NCI-H345 treated with DMSO at 0.1 percent for 48 hours (cell line): ENCODE measurements around the gene GOSR2.

Experiments
- DNase-seq: peaks from one replicate; lab custom pipeline; 2025; ENCODE audit not compliant: unreplicated experiment; lab: John Stamatoyannopoulos, UW

The GOSR2 gene

DNA sequence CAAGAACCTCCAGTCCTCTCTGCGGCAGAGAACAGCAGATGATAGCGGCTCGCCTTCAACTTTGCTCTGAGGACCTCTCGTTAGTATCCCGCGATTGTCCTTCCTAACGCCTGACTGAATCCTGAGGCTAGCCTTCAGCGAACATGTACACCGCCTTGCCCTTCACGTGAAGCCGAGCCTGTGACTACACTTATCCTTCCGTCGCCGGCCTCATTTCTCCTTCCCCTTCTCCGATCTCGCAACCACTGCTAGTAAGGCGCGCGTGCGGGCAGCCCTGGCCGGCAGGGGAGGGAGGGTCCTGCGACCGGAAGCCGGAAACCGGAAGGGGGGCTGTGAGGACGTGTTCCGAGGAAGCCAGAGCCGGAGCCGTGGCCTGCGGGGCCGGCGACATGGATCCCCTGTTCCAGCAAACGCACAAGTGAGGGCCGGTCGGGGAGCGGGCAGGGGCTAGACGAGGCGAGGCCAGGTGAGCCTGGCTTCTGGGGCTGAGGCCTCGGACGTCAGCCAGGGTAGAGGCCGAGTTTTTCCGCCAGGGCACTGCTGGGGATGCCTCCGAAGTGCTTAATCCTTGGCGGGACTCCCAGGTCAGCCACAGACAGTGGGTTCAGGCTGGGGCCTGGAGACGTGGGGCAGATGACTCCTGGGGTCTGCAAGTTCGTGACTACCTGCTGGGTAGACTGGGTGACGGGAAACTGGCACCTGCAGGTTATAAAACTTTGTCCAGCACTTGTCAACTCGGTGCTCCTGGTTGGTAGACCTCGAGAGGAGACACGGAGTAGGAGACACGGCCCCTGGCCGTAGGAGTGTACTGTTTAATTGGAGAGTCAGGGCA is at the start of gene GOSR2:
TSS of gene GOSR2 (plus strand) at position 357 of the 832 bp plus-strand sequence. CDS start at position 390, 33 bp downstream.
- DNase-seq = peak; percentile 90

- DNase-seq = no peak
These were observed 48.9 kb upstream of the GOSR2 start for GRCh38 chr17:46873941-46874645.

DNA sequence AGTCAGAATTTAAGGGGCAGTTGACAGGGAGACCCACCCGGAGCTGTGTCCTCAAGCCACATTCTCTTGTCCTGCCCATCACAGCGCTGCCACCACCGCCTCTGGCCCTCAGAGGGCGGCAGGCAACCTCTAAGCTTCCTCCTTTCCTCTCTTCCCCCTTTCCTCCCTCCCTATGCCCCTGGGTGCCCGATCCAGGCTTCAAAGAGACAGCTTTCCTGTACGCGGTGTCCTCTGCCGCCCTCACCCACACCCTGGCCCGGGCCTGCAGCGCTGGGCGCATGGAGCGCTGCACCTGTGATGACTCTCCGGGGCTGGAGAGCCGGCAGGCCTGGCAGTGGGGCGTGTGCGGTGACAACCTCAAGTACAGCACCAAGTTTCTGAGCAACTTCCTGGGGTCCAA is 48.1 kb upstream of the GOSR2 start:
- DNase-seq = no peak

GRCh38 chr17:46875849-46876352 is 47.1 kb upstream of the GOSR2 start:
- DNase-seq = peak; percentile 63

GRCh38 chr17:46876353-46876887 is 46.5 kb upstream of the GOSR2 start:
- peak; percentile 76 for DNase-seq

DNA sequence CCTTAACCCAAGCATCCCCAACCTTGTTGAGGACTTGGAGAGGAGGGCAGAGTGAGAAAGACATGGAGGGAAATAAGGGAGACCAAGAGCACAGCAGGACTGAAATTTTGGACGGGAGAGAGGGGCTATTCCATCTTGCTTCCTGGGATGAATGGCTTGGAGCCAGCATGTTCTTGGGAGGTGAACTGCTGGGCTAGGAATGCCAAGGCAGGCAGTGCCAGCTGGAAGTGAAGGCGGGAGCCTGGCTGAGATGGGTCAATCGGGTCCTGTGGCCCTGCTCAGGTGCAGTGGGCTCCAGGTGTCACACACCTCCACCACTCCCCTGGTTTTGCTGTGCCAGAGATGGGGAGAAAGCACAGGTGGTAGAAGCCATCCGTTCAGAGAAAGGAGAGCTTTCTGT is 46.0 kb upstream of the GOSR2 start:
- DNase-seq = no peak

GRCh38 chr17:46877466-46877865 is 45.5 kb upstream of the GOSR2 start:
- DNase-seq = no peak

DNA sequence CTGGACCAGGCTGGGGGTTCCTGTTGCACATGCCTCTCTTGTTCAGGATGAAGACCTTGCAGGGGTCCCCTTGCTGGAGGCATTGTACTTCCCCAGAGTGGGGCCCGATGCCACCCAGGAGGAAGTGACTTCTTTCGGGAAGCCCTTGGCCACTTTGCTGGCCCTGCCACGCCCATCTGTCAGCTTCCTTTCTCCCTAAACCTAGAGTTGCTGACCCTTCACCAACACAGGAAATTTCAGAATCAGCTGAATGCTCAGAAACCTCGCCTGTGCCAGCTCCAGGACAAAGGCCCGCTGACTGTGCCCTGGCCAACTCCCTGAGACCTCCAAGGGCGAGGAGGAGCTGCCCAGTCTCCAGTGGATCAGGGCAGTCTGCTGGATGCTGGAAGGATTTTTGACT is 44.9 kb upstream of the GOSR2 start:
- DNase-seq = no peak

GRCh38 chr17:46879101-46879500 is 43.9 kb upstream of the GOSR2 start:
- DNase-seq = no peak

DNA sequence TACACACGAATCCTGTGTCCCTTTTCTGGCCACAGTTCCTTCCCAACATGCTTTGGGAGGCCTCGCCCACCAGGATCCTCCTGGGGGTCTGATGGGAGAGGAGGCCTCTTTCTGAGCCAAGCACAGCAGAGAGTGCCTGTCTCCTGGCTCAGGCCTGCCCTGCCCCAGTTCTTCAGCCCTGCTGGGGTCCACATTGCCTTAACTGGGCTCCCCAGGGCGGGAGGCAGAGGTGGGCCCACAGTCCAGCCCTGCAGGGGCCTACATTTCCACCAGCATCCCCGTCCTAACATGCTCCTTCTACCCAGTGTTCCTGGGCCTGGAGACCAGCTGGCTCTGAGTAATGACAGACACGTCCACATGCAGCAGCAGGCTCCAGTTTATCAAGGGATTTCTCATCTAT is 41.9 kb upstream of the GOSR2 start:
- DNase-seq = no peak

DNA sequence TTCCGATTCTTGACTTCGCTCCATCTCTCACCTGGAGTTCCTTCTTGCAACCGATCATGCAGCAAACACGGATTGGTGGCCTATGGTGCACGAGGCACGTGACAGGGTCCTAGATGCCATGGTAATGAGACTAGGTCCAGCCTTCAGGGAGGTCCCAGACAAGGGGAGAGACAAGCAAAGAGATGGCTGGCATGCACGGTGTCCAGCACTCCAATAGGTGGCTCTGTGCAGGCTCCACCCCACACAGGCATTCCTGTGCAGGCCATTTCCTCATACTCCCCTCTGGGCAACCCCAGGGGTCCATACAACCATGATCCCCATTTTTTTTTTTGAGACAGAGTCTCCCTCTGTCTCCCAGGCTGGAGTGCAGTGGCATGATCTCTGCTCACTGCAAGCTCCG is 40.3 kb upstream of the GOSR2 start:
- no peak for DNase-seq

DNA sequence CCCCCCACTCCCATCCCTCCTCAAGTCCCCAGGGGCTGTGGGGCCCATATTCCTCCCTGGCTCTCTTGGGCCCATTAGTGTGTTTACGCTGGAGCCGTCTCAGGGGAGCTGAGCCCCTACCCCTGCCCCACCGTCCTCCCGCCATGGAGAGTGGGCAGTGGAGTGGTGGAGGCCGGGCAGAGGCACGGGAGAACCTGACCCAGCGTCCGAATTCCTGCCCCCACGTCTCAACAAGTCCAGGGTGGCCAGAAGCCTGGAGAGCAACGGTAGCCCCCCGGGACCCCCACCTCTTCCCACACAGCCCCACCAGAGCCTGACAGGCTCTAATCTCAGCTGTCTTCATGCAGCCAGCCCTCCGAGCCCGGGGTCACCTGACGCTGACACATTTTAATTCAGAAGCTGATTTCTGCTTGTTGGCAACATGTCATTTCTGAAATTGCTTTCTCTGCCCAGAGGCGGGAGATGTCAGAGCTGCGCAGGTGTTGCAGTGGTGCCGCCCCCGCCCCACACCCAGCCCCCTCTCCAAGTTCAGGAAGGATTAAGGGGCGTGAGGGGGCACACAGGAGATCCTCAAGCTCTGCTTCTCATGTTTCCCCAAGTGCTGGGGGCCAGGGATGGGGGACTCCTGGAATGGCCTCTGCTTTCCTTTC is 39.0 kb upstream of the GOSR2 start:
- no peak for DNase-seq

GRCh38 chr17:46884552-46884951 is 38.4 kb upstream of the GOSR2 start:
- no peak for DNase-seq

GRCh38 chr17:46885415-46886309 is 37.3 kb upstream of the GOSR2 start:
- no peak for DNase-seq

DNA sequence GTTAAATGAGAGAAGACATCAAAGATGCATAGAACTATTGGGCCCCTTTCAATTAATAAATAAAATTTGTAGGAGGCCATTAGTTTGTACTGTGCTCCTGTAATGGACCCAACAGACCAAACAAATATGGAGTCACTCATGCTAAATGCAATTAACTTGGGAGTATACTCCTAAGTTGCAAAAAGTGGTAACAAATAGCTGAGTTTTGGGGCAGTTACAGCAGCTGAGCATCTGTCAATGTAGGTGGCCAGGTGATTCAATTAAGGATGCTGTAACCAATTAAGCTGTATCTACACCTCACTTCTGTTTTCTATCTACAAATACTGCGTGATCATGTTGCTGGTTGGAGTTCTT is 36.7 kb upstream of the GOSR2 start:
- no peak for DNase-seq

GRCh38 chr17:46887717-46888116 is 35.2 kb upstream of the GOSR2 start:
- no peak for DNase-seq

GRCh38 chr17:46888727-46889126 is 34.2 kb upstream of the GOSR2 start:
- DNase-seq = no peak

- no peak for DNase-seq
These were observed 33.4 kb upstream of the GOSR2 start for GRCh38 chr17:46889519-46889918.

DNA sequence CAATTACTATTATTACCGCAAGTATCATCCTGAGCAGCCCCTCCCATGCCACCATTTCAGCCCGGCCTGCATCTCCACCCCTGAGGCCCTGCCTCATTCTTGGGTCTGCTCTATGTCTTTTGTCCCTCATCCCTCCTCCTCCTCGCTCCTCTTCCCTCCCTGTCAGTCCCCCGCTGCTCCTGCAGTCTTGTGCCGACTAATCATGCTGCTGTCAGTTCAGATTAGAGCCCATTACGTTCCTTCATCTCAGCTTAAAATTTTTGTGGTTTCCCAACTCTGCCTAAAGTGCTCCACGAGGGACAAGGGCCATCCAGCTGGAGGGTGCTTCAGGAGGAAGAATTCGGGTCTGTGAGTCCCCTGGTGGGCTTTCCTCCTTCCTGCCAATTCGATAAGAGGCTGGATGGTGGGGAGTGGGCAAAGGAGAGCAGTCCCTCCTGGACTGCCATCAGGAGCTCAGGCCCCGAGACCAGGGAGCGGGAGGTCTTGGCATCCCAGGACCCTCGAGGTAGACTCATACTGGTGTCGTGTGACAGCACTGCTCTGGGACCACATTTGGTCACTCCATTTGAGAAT is 32.9 kb upstream of the GOSR2 start:
- no peak for DNase-seq

GRCh38 chr17:46890638-46891037 is 32.3 kb upstream of the GOSR2 start:
- no peak for DNase-seq
